Activated CD4-positive, alpha-beta T cell treated with anti-CD3 and anti-CD28 coated beads, Interleukin-2, amount 50 U/mL, for 48 hours (primary cell): ENCODE results near the gene KRTAP5-11.
"Not testable (repeated sequence)": the region's sequence is repeated elsewhere in the genome, so short reads cannot be mapped to it uniquely, and the experiment has no call there.

Source experiments
- DNase-seq, 2 experiments: peaks; one replicate each; pipeline ENCODE4 v3.0.0-alpha.2; 2020

The KRTAP5-11 gene

DNA sequence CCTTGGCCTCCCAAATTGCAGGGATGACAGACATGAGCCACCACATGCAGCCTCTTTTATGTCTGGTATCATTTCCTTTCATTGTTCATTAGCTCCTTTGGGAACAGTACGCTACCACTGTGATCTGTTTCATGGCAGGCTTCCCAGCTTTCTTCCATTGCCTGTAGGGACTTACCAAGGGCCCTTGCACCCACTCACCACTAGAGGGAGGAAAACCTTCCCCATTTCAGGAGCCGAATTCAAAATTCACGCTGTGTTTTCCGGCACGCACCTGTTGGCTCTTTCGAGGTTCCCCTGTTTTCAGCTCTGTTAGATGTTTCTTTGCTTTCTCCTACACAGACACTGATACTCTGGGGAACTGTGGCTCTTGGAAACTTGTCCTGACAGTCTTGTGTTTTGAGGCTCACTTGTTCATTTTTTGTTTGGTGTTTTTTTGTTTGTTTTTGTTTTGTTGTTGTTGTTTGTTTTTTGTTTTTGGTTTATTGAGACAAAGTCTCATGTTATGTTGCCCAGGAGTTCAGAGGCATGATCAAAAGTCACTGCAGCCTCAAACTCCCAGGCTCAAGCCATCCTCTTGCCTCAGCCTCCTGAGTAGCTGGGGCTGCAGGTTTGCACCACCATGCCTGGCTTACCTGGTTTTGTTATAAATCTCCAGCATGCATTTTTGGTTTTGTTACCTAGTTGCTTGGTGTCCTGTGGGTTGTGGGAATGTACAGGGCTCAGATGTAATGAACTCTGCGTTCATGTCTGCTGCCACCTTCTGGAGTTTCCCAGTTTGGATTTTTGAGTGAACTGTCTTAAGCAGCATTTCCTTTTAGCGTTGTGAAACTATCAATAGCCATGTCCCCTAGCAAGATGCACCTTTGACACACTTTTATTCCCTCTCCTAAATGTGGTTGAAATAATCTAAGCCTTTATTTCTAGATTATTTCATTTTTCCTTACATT is 2.3 kb downstream of the KRTAP5-11 start:
- peak; percentile 29 to 50 for DNase-seq

GRCh38 chr11:71579513-71579912 is 3.2 kb downstream of the KRTAP5-11 start:
- not testable (repeated sequence) for DNase-seq

DNA sequence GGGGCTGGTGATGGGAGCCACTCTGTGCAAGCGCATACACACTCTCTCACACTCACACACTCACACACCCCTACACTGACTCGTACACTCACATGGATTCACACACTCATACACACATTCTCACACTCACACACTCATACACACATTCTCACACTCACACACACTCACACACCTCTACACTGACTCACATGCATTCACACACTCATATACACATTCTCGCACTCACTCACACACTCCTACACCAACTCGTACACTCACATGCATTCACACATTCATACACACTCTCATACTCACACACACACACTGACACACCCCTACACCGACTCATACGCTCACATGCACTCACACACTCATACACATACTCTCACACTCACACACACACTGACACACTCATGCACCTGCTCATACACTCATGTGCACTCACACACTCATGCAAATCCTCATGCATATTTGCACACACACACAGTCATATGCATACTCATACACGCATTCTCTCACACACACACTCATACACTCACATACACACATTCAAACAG is 5.1 kb downstream of the KRTAP5-11 start:
- no peak for DNase-seq

GRCh38 chr11:71576688-71577465 is 5.8 kb downstream of the KRTAP5-11 start:
- DNase-seq: not testable (repeated sequence)

DNA sequence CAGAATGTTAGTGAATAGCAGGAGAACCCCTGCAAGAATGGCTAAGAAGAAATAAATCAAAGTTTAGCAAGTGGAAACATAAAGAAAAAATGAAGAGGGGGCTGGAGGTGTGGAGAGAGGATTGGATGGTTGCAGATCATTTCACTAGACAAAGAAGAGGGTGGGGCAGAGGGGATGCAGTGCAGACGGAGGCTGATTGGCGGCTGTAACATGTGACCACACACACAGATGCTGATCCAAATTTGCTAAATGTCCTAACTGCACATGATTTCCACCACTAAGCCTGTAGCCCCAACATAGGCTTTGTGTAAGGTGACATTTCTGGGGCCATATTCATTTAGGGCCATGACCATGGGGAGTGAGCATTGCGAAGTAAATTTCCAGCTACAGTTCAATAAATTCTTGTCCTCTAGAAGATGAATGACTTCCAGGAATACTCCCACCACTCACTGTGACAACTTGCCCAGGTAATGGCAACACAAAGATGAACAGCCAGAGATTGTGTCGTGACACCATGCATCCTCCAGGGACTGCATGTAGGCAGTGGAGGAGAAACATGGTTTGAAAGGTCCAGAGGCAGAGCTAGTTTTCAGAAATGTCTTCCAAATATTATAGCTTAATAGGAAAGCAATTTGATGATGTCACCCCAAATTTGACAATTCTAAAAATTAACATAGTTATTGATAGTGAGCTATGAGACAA is 6.8 kb downstream of the KRTAP5-11 start:
- DNase-seq: no peak

DNA sequence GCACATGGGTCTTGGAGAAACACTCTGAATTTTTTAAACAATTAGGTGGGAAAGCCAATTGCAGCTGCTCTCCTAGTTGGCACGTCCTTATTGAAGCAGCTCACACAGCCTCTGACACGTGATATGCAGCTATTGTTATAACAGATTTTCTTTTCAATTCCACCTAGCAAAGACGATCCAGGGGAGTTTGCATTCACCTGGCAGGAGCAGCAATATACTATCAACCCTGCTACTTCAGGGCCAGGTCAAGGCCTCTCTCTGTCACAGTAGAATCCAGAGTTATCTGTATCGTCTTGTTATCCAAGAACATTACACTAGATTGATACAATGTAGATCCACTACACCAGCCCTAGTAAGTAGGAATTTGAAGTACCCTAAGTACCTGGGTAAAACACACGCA is 8.3 kb downstream of the KRTAP5-11 start:
- DNase-seq: no peak

GRCh38 chr11:71572811-71573210 is 9.9 kb downstream of the KRTAP5-11 start:
- no peak for DNase-seq

DNA sequence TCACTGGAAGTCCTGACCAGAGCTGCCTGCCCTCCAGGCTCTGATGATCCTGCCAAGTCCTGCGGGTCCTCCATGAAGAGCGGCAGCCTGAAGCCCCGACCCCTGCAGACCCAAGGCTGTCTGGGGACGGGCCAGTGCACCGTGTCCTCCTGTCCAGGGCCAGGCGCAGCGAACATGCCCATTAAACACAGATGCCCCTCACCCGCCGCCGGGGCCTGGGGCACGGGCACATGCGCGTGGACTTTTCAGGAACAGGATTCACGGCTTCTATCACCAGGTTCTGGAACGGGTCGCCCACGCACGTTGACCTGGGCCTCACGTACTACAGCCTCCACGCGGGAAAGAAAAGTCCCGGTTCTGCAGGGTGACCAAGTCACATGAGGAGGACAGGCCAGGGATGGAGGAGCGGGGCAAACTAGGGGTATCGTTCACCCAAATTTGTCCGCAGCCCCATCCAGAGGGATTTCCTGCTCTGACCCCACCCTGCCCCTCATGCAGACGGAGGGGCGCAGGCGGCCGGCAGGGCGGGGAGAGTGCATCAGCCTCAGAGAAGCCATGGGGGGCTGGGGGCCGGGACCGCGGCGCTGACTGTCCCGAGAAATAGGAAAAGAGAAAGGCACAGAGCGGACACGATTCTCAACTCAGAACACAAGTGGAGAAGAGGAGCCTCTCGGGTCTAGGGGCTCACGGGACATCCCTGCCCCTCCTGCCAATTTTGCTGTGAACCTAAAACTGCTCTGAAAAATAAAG is 11.4 kb downstream of the KRTAP5-11 start:
- not testable (repeated sequence) for DNase-seq

DNA sequence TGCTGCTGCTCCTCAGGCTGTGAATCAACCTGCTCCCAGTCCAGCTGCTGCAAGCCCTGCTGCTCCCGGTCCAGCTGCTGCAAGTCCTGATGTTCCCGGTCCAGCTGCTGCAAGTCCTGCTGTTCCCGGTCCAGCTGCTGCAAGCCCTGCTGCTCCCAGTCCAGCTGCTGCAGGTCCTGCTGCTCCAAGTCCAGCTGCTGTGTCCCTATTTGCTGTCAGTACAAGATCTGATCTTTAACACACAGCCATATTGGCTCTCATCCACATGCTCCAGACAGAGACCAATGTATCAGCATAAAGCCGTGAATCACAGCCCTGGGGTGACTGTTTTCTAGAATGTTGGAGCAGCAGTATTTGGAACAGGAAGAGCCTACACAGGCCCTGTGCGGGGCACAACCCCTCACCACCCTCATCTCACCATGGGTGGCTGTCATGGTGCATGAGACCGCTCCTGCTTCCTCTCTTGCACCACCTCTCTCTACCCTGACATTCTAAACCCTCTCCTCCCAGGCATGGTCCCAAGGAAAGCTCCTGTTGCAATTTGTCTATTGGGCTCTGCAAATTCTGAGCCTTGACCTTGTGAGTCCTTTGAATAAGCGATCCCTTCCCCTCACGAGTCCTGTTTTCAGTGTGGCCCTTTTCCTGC is 13.8 kb downstream of the KRTAP5-11 start:
- no peak for DNase-seq

DNA sequence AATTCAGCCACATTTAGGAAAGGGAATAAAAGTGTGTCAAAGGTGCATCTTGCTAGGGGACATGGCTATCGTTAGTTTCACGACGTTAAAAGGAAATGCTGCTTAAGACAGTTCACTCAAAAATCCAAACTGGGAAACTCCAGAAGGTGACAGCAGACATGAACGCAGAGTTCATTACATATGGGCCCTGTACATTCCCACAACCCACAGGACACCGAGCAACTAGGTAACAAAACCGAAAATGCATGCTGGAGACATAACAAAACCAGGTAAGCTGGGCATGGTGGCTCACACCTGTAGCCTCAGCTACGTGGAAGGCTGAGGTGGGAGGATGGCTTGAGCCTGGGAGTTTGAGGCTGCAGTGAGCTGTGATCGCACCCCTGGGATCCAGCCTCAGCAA is 15.0 kb downstream of the KRTAP5-11 start:
- not testable (repeated sequence) for DNase-seq

- not testable (repeated sequence) for DNase-seq
These were observed 15.8 kb downstream of the KRTAP5-11 start for GRCh38 chr11:71566626-71567599.

GRCh38 chr11:71566081-71566620 is 16.5 kb downstream of the KRTAP5-11 start:
- DNase-seq: no peak

DNA sequence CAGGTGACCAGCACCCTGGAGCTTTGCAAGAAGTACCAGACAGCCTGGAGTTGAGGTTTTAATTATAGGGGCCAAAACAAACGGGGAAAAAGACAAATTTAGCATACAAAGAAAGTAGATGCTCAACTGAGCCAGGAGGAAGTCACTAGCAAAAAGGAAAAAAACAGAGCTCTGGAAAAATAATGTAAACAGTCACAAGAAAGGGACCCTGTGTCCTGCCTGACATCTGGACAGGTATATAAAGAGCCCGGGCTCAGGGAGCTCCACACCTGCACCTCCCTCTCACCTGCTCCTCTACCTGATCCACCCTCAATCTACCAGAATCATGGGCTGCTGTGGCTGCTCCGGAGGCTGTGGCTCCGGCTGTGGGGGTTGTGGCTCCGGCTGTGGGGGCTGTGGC is 17.4 kb downstream of the KRTAP5-11 start, which contains the start of gene KRTAP5-10:
Gene KRTAP5-10, plus strand, starts transcription at position 301 of the 400 bp plus-strand sequence. Its CDS starts 25 bp downstream, at position 326.
- no peak for DNase-seq

- no peak for DNase-seq
These were observed 18.2 kb downstream of the KRTAP5-11 start for GRCh38 chr11:71564430-71564829.

- peak; percentile 9 to 24 for DNase-seq
These were observed 19.3 kb downstream of the KRTAP5-11 start for GRCh38 chr11:71563406-71563805.

- no peak for DNase-seq
These were observed 20.6 kb downstream of the KRTAP5-11 start for GRCh38 chr11:71562120-71562519.

- DNase-seq: no peak
These were observed 23.7 kb downstream of the KRTAP5-11 start for GRCh38 chr11:71558996-71559395.

DNA sequence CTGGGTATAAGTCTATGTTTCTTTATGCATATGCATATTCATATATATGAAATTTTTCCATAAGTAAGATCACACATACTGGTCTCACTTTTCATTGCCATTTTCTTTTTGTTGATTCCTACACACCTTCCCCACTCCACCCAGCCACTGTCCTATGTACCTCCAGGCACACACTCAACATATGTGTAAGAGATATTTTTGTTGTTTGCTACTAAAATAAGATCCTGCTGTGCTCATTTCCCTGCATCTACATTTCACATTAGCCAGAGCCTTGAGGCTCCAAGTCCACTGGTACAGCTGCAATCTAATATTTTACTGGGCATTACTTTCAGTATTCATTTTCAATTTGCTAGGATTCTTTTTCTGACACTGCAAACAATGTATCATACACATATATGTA is 25.4 kb downstream of the KRTAP5-11 start:
- DNase-seq: no peak

DNA sequence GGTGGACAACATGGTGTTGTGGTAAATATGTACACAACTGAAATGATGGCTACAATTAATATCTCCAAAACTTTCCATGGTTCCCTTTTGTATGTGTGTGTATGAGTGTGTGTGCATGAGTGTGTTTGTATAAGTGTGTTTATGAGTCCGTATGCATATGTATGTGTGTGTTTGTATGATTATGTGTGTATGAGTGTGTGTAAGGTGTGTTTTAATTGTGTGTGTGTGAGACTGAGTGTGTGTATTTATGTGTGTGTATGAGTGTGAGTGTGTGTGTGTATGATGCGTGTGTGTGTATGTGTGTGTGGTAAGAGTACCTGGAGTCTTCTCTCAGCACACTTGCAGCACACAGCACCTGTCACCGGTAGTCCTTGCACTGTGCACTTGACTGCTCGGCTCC is 26.7 kb downstream of the KRTAP5-11 start:
- DNase-seq: no peak

GRCh38 chr11:71555508-71555907 is 27.2 kb downstream of the KRTAP5-11 start:
- no peak for DNase-seq
